Smooth muscle cell (in vitro differentiated cells): ENCODE data around the gene U2SURP. TPM values are rescaled to one million over a fixed set of nuclear protein-coding genes. Genes with fewer than 3 reads are reported as not detected.

Experiments
- DNase-seq: peaks from one replicate; lab custom pipeline; 2025; ENCODE audit not compliant: unreplicated experiment; lab: John Stamatoyannopoulos, UW
- H2AFZ ChIP-seq: fragments of 200-600 bp; sonication (generic); 2 replicates; pipeline ENCODE4 v1.6.0; 2016; ENCODE audit warnings: antibody characterized with exemption, low read depth, mild to moderate bottlenecking
- H3F3A ChIP-seq: fragments of 200-600 bp; sonication (generic); 2 replicates; pipeline ENCODE4 v1.6.0; 2017; ENCODE audit warnings: antibody characterized with exemption, low read depth
- H3K27ac ChIP-seq: fragments of 200-600 bp; sonication (generic); 2 replicates; pipeline ENCODE4 v1.5.1; 2016; ENCODE audit warnings: low read depth, mild to moderate bottlenecking
- H3K27me3 ChIP-seq: fragments of 200-600 bp; sonication (generic); 2 replicates; pipeline ENCODE4 v1.6.1; 2016; ENCODE audit warnings: low read depth, mild to moderate bottlenecking
- H3K36me3 ChIP-seq: fragments of 200-600 bp; sonication (generic); 2 replicates; pipeline ENCODE4 v1.5.1; 2016; ENCODE audit warnings: low read depth
- H3K4me1 ChIP-seq: fragments of 200-600 bp; sonication (generic); 2 replicates; pipeline ENCODE4 v1.5.1; 2016; ENCODE audit warnings: low read depth
- H3K4me2 ChIP-seq: fragments of 200-600 bp; sonication (generic); 2 replicates; pipeline ENCODE4 v1.6.0; 2016; ENCODE audit warnings: mild to moderate bottlenecking
- H3K4me3 ChIP-seq: fragments of 200-600 bp; sonication (generic); 2 replicates; pipeline ENCODE4 v1.5.1; 2016; ENCODE audit warnings: mild to moderate bottlenecking
- H3K79me2 ChIP-seq: fragments of 200-600 bp; sonication (generic); 2 replicates; pipeline ENCODE4 v1.6.0; 2016; ENCODE audit warnings: low read depth, mild to moderate bottlenecking
- H3K9ac ChIP-seq: fragments of 200-600 bp; sonication (generic); 2 replicates; pipeline ENCODE4 v1.6.0; 2016; ENCODE audit warnings: low read depth
- H3K9me3 ChIP-seq: fragments of 200-600 bp; sonication (generic); replicated peaks from 2 replicates; pipeline ENCODE4 v1.5.1; 2016; ENCODE audit warnings: low read depth
- H4K20me1 ChIP-seq: fragments of 200-600 bp; sonication (generic); 2 replicates; pipeline ENCODE4 v1.6.0; 2016; ENCODE audit warnings: low read depth
- CTCF ChIP-seq: fragments of 200-600 bp; sonication (generic); IDR thresholded peaks from 2 replicates; pipeline ENCODE4 v1.5.1; 2017; ENCODE audit warnings: borderline replicate concordance, mild to moderate bottlenecking, antibody characterized with exemption; ENCODE audit not compliant: insufficient read depth, poor library complexity, severe bottlenecking
- whole genome bisulfite sequencing: methylation state at CpG from one replicate; pipeline ENCODE4 v1.1.7; 2016; ENCODE audit warnings: low lambda C conversion rate; 5-methylcytosine and 5-hydroxymethylcytosine counted together
- polyA plus RNA-seq: library from polyadenylated mRNA; unstranded; fragments of >200 nt; fragmentation: Nextera tagmentation; extraction: Ambion mirVana; gene quantifications from 2 replicates; pipeline ENCODE4 v1.2.1, GENCODE V29; 2016
- total RNA-seq: library from RNA; depleted of rRNA; stranded (reverse); fragments of >200 nt; gene quantifications from 2 replicates; pipeline ENCODE4 v1.2.3, GENCODE V29; 2014

Gene U2SURP
- total and polyA plus RNA-seq, 2 experiments from 2014 or later = 49.0 to 80.4 TPM

GRCh38 chr3:143101792-143102381, 100.5 kb downstream of the U2SURP start:
- Histone ChIP-seq H3K27me3 (no peaks in the 10 kb centered on the region), H3F3A (no peaks in the 10 kb centered on the region), H3K4me3 (no peak overlapping the region), H4K20me1 (no peaks in the 10 kb centered on the region), H2AFZ (no peak overlapping the region), H3K9ac (no peak overlapping the region), H3K27ac (no peak overlapping the region), H3K36me3 (no peaks in the 10 kb centered on the region), H3K79me2 (no peaks in the 10 kb centered on the region), H3K9me3 (no peaks in the 10 kb centered on the region), H3K4me2 (no peak overlapping the region), H3K4me1 (no peaks in the 10 kb centered on the region)
- TF ChIP-seq CTCF = no peak
- 86% methylated on average over 7 of the region's 7 CpGs for WGBS
- DNase-seq = no peak

GRCh38 chr3:143103652-143104051, 102.3 kb downstream of the U2SURP start:
- no peak for TF ChIP-seq CTCF
- no peak overlapping the region for H2AFZ ChIP-seq
- DNase-seq = no peak
- H3K9me3 ChIP-seq = no peaks in the 10 kb centered on the region
- H3K27ac ChIP-seq = no peak overlapping the region
- no peaks in the 10 kb centered on the region for H3K36me3 ChIP-seq
- 87% methylated on average over 2 of the region's 2 CpGs for WGBS
- H3K4me3 ChIP-seq = no peak overlapping the region
- H3K4me1 ChIP-seq = no peaks in the 10 kb centered on the region
- H3F3A ChIP-seq = no peaks in the 10 kb centered on the region
- H3K79me2 ChIP-seq = no peaks in the 10 kb centered on the region
- H3K27me3 ChIP-seq = no peaks in the 10 kb centered on the region
- no peak overlapping the region for H3K4me2 ChIP-seq
- H4K20me1 ChIP-seq = no peaks in the 10 kb centered on the region
- no peak overlapping the region for H3K9ac ChIP-seq

DNA sequence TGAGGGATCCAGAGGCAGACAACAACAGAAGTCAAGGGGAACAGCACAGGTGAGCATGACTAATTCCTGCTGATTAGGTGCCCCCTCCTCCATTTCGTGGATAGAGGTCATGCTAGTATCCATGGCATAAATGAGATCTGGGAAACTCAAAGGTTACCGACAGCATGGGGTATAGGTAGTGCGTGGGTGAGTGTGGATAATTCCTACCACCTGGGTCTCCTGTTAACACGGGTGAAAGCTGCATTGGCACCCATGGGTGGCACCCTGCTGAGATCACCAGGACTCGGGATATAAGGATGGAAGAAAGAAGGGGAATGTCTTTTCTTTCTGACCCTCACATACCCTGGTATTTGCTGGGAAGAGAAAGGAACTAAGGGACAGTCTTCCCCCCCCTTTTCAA, 103.8 kb downstream of the U2SURP start:
- no peaks in the 10 kb centered on the region for H3K27me3 ChIP-seq
- no peak overlapping the region for H3K27ac ChIP-seq
- no peak for TF ChIP-seq CTCF
- H2AFZ ChIP-seq = no peak overlapping the region
- no peak overlapping the region for H3K4me2 ChIP-seq
- H3K4me1 ChIP-seq = no peaks in the 10 kb centered on the region
- no peaks in the 10 kb centered on the region for H3K9me3 ChIP-seq
- no peaks in the 10 kb centered on the region for H3K79me2 ChIP-seq
- 91% methylated on average over 5 of the region's 5 CpGs for WGBS
- H3K9ac ChIP-seq = no peak overlapping the region
- no peak overlapping the region for H3K4me3 ChIP-seq
- DNase-seq = no peak
- no peaks in the 10 kb centered on the region for H4K20me1 ChIP-seq
- H3F3A ChIP-seq = no peaks in the 10 kb centered on the region
- no peaks in the 10 kb centered on the region for H3K36me3 ChIP-seq

DNA sequence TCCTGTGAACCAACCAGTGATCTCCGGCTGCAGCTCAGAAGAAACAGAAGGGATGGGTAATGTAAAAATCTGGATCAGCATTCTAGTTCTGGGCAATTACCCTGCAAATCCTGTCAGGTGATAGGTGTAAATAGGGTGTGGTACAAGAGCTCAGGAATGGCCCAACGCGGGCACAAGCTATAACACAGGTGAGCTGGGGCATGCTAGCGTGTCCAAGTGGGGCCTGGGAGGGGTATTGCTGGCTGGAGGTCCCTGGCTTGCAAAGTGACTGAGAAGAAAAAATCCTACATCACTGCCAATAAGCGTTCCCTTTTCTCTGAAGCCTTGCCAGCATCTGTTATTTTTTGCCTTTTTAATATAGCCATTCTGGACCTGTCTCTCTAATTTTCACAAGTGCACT, 108.5 kb downstream of the U2SURP start:
- 94% methylated on average over 5 of the region's 5 CpGs for WGBS
- Histone ChIP-seq H2AFZ (no peak overlapping the region), H3K4me3 (no peak overlapping the region), H4K20me1 (no peaks in the 10 kb centered on the region), H3K4me2 (no peak overlapping the region), H3K27me3 (no peaks in the 10 kb centered on the region), H3F3A (no peaks in the 10 kb centered on the region), H3K9me3 (no peaks in the 10 kb centered on the region), H3K4me1 (no peaks in the 10 kb centered on the region), H3K79me2 (no peaks in the 10 kb centered on the region), H3K36me3 (no peaks in the 10 kb centered on the region), H3K9ac (no peak overlapping the region), H3K27ac (no peak overlapping the region)
- no peak for DNase-seq
- TF ChIP-seq CTCF = no peak
